CD14-positive monocyte (primary cell): ENCODE data around the gene INF2. TPM values are rescaled to one million over a fixed set of nuclear protein-coding genes. Genes with fewer than 3 reads are reported as not detected.
A peak's percentile ranks its signal among the peaks of the same experiment; 100 is the strongest.

Experiments used
- DNase-seq, 3 donors: peaks; one replicate each; pipeline ENCODE4 v3.0.0-alpha.2; 2011 to 2022
- H2AFZ ChIP-seq: 2 replicates; pipeline ENCODE4 v1.6.0; 2012; ENCODE audit warnings: mild to moderate bottlenecking, low read depth, low read length, inconsistent platforms; ENCODE audit not compliant: insufficient read depth, poor library complexity, severe bottlenecking
- H3K27ac ChIP-seq, 2 donors: 1 replicate in 1 of 2; 2 replicates in 1 of 2; pipeline ENCODE4 v1.5.1; 2012 to 2013; ENCODE audit warnings: low read length in 2 of 2, control low read depth in 1 of 2, inconsistent platforms in 1 of 2, low read depth in 1 of 2, mild to moderate bottlenecking in 1 of 2
- H3K27me3 ChIP-seq, 2 donors: one replicate each; pipeline versions ENCODE4 v1.6.0 to v1.6.1; 2011 to 2013; ENCODE audit warnings: low read length in 2 of 2; ENCODE audit not compliant: control insufficient read depth in 2 of 2, insufficient read depth in 2 of 2
- H3K36me3 ChIP-seq, 2 donors: replicated peaks in 1 of 2; 1 replicate in 1 of 2; 2 replicates in 1 of 2; pipeline versions ENCODE4 v1.5.1 to v1.6.1; 2012 to 2013; ENCODE audit warnings: low read length in 2 of 2, control low read depth in 1 of 2, inconsistent platforms in 1 of 2, mild to moderate bottlenecking in 1 of 2; ENCODE audit not compliant: insufficient read depth in 2 of 2, control insufficient read depth in 1 of 2
- H3K4me1 ChIP-seq, 2 donors: 1 replicate in 1 of 2; 2 replicates in 1 of 2; pipeline versions ENCODE4 v1.5.1 to v1.6.1; 2012 to 2013; ENCODE audit warnings: low read length in 2 of 2, control low read depth in 1 of 2, inconsistent platforms in 1 of 2, mild to moderate bottlenecking in 1 of 2, moderate library complexity in 1 of 2; ENCODE audit not compliant: insufficient read depth in 2 of 2, control insufficient read depth in 1 of 2
- H3K4me2 ChIP-seq: replicated peaks from 2 replicates; pipeline ENCODE3; 2012; ENCODE audit warnings: low read length, moderate library complexity, mild to moderate bottlenecking; ENCODE audit not compliant: poor library complexity, severe bottlenecking; ENCODE audit errors: extremely low read depth
- H3K4me3 ChIP-seq, 3 experiments: fragments of 200-600 bp in 1 of 3; sonication (generic) in 1 of 3; replicated peaks in 1 of 3; 1 replicate in 2 of 3; 2 replicates in 1 of 3; pipeline ENCODE4 v1.5.1; 2011 to 2013; ENCODE audit warnings: low read length in 3 of 3, mild to moderate bottlenecking in 3 of 3, control low read depth in 2 of 3, low read depth in 2 of 3, inconsistent platforms in 1 of 3, moderate library complexity in 1 of 3
- H3K79me2 ChIP-seq: 2 replicates; pipeline ENCODE4 v1.6.0; 2012; ENCODE audit warnings: mild to moderate bottlenecking, control low read depth, inconsistent platforms, low read length, moderate library complexity; ENCODE audit not compliant: insufficient read depth
- H3K9ac ChIP-seq: 2 replicates; pipeline ENCODE4 v1.6.0; 2017; ENCODE audit warnings: low read length, mild to moderate bottlenecking; ENCODE audit not compliant: insufficient read depth, poor library complexity, severe bottlenecking
- H3K9me3 ChIP-seq, 2 donors: replicated peaks in 1 of 2; 1 replicate in 1 of 2; 2 replicates in 1 of 2; pipeline versions ENCODE4 v1.5.1 to v1.6.1; 2012 to 2013; ENCODE audit warnings: low read length in 2 of 2, control low read depth in 1 of 2; ENCODE audit not compliant: control insufficient read depth in 1 of 2, insufficient read depth in 1 of 2
- H4K20me1 ChIP-seq: 2 replicates; pipeline ENCODE4 v1.6.0; 2012; ENCODE audit warnings: mild to moderate bottlenecking, low read length, control low read depth, moderate library complexity; ENCODE audit not compliant: insufficient read depth
- H3K27ac Mint-ChIP-seq, 7 donors: one replicate each; pipeline ENCODE4 v1.8.0; 2020; ENCODE audit warnings: mild to moderate bottlenecking in 7 of 7, mixed read lengths in 7 of 7, moderate library complexity in 6 of 7, inconsistent platforms in 2 of 7
- H3K27me3 Mint-ChIP-seq, 3 donors: one replicate each; pipeline ENCODE4 v1.8.0; 2021 to 2022; ENCODE audit warnings: low read depth in 3 of 3, mild to moderate bottlenecking in 3 of 3, mixed read lengths in 3 of 3, moderate library complexity in 3 of 3, inconsistent platforms in 1 of 3
- H3K36me3 Mint-ChIP-seq, 2 donors: one replicate each; pipeline ENCODE4 v1.8.0; 2020; ENCODE audit warnings: mixed read lengths in 2 of 2, inconsistent platforms in 1 of 2, mild to moderate bottlenecking in 1 of 2
- H3K4me1 Mint-ChIP-seq: one replicate; pipeline ENCODE4 v1.8.0; 2020; ENCODE audit warnings: mild to moderate bottlenecking, mixed read lengths
- H3K4me3 Mint-ChIP-seq, 2 donors: one replicate each; pipeline ENCODE4 v1.8.0; 2020; ENCODE audit warnings: mild to moderate bottlenecking in 2 of 2, mixed read lengths in 2 of 2, moderate library complexity in 1 of 2
- H3K9me3 Mint-ChIP-seq, 7 donors: one replicate each; pipeline ENCODE4 v1.8.0; 2020 to 2022; ENCODE audit warnings: mixed read lengths in 7 of 7, mild to moderate bottlenecking in 6 of 7, moderate library complexity in 6 of 7, inconsistent platforms in 2 of 7
- WGBS: methylation state at CpG from one replicate; pipeline ENCODE4 v1.1.5; 2013; ENCODE audit warnings: missing lambda C conversion rate; ENCODE audit not compliant: insufficient coverage; 5-methylcytosine and 5-hydroxymethylcytosine counted together
- intact Hi-C, 2 donors: fragments of 100-400 bp; cut with micrococcal nuclease; formaldehyde crosslinking; loops; one replicate each; pipeline versions ENCODE4 v1.15.0 to v1.15.1; 2023
- polyA plus RNA-seq, 3 donors: library from polyadenylated mRNA; depleted of rRNA in 1 of 3; unstranded in 2 of 3; stranded (reverse) in 1 of 3; fragments of 300-500 nt in 2 of 3; fragments of >200 nt in 1 of 3; fragmentation: Illumina TruSeq in 2 of 3; gene quantifications; 1 replicate in 2 of 3; 2 replicates in 1 of 3; pipeline ENCODE4 v1.2.3, GENCODE V29; 2012 to 2021
- TF ChIP-seq, protein P1 (sequence below): fragments of 200-600 bp; IDR thresholded peaks from one replicate; pipeline ENCODE4 v1.8.0; 2022; ENCODE audit warnings: antibody characterized with exemption, mild to moderate bottlenecking

Gene INF2
- polyA plus RNA-seq, 3 donors = 2.9 to 23.3 (median 3.8) TPM

DNA sequence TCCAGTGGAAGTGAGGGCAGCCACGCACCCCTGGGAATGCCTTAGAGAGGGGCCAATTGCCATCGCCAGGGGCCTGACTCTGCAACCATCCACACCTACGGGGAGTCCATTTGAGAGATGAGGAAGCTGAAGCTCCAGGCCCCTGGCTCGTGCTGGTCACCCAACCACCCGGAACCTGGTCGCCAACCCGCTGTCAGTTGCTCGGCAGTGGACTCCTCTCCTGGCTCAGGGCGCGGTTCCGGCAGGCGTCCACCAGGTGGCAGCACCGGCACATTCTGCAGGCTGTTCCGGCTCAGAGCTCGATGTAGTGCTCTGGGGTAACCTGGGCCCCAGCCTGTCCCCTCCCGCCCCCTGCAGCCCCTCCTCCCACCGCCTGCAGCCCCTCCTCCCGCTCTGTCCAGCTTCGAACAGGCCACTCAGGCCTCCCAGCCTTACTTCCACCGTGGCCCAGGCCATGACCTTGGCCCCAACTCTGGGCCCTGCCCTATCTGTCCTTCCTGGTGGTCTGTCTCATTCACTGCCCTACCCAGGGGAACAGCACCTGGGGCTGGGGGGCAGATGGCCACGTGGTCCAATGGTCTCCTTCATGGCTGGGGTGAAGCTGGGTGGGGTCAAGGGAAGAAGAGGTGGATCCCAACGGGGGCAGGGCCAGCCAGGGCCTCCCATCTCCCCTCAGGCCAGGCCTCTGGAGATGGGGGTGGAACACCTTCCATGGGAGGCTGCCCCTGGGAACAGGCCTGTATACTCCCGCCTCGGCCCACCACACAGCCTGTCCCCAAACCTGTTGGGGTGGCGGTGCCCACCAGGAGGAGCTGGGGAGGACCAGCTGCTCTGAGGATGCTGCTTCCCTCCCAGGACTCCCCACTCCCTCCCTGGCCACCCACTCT is 79.3 kb downstream of the INF2 start:
- Histone ChIP-seq H3K4me3 (no peak overlapping the region), H3K4me1 (peaks cover 0 to 9% of the 10 kb centered on the region in 2 donors), H2AFZ (no peak overlapping the region), H3K79me2 (no peaks in the 10 kb centered on the region), H3K36me3 (peaks cover 31 to 41% of the 10 kb centered on the region in 2 donors), H4K20me1 (peaks cover 37% of the 10 kb centered on the region), H3K9me3 (peaks cover 7 to 11% of the 10 kb centered on the region in 2 donors), H3K27ac (no peak overlapping the region), H3K27me3 (no peaks in the 10 kb centered on the region), H3K4me2 (peak overlapping the region; percentile 34), H3K9ac (no peak overlapping the region)
- Mint-ChIP-seq H3K27ac (no peak overlapping the region), H3K36me3 (peaks cover 37 to 40% of the 10 kb centered on the region in 2 donors), H3K9me3 (peaks cover 2 to 25% (median 10%) of the 10 kb centered on the region in 7 donors), H3K4me1 (peaks cover 6% of the 10 kb centered on the region), H3K27me3 (no peaks in the 10 kb centered on the region), H3K4me3 (no peak overlapping the region)
- TF ChIP-seq, protein P1, sequence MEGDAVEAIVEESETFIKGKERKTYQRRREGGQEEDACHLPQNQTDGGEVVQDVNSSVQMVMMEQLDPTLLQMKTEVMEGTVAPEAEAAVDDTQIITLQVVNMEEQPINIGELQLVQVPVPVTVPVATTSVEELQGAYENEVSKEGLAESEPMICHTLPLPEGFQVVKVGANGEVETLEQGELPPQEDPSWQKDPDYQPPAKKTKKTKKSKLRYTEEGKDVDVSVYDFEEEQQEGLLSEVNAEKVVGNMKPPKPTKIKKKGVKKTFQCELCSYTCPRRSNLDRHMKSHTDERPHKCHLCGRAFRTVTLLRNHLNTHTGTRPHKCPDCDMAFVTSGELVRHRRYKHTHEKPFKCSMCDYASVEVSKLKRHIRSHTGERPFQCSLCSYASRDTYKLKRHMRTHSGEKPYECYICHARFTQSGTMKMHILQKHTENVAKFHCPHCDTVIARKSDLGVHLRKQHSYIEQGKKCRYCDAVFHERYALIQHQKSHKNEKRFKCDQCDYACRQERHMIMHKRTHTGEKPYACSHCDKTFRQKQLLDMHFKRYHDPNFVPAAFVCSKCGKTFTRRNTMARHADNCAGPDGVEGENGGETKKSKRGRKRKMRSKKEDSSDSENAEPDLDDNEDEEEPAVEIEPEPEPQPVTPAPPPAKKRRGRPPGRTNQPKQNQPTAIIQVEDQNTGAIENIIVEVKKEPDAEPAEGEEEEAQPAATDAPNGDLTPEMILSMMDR = peak; percentile 89
- WGBS = 10% methylated on average over 18 of the region's 25 CpGs
- DNase-seq = peak; percentile 80 to 84 (median 81)
- intact Hi-C loops = loop anchor here (1.0 to 2.0 kb wide), 2 partner anchors 58 kb away; no protein-coding TSS in a partner anchor

DNA sequence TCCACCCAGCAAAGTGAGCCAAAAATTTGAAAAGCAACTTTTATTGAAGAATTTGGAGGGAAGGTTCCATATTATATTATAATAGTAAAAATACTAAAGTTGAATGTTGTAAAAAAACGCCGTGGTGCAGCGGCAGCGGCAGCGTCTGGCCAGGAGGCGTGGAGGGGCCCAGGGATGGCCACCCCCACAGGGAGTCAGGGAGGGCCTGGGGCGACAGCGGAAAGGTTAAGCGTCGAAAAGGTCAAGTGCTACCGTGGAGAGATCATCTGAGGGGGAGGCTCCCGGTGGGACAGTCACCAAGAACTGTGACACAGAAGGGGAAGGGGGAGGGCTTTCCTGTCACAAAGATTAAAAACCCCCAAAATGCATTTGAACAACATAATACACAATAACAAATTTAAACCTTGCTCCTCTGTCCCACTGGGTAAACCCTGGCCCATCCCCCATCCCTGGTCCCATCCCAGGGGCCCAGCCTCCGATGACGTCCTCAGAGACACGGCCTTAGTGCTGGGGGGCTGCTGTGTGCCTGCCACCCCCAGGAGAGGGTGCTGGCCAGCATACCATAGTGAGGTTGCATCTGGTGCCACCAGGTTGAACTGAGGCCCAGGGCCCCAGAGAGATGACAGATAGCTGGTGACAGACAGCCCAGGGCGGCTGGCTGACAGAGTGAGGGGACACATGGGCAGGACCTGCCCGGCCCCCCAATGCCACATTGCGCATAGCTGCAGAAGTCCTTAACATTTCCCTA is 80.1 kb downstream of the INF2 start:
- Histone ChIP-seq H3K4me3 (no peak overlapping the region), H3K27ac (no peak overlapping the region), H3K27me3 (no peaks in the 10 kb centered on the region), H3K4me2 (no peak overlapping the region), H3K4me1 (peaks cover 0 to 9% of the 10 kb centered on the region in 2 donors), H3K9me3 (peaks cover 7 to 11% of the 10 kb centered on the region in 2 donors), H3K36me3 (peaks cover 35 to 49% of the 10 kb centered on the region in 2 donors), H4K20me1 (peaks cover 43% of the 10 kb centered on the region), H2AFZ (no peak overlapping the region), H3K79me2 (no peaks in the 10 kb centered on the region), H3K9ac (no peak overlapping the region)
- Mint-ChIP-seq H3K9me3 (peaks cover 4 to 25% (median 12%) of the 10 kb centered on the region in 7 donors), H3K4me3 (no peak overlapping the region), H3K27ac (no peak overlapping the region), H3K4me1 (peaks cover 6% of the 10 kb centered on the region), H3K36me3 (peaks cover 39 to 46% of the 10 kb centered on the region in 2 donors), H3K27me3 (no peaks in the 10 kb centered on the region)
- TF ChIP-seq, protein P1 = no peak
- no peak for DNase-seq
- intact Hi-C loops = loop anchor here in 1 of 2 donors (2.0 kb wide), 1 partner anchor 57 kb away; no protein-coding TSS in a partner anchor
- 92% methylated on average over 9 of the region's 18 CpGs for WGBS
